Dedifferentiated amniotic fluid mesenchymal stem cell (primary cell): ENCODE measurements around the gene ENTPD5.
"Not testable (repeated sequence)": the region's sequence is repeated elsewhere in the genome, so short reads cannot be mapped to it uniquely, and the experiment has no call there.

Source experiments
- DNase-seq: peaks from one replicate; pipeline ENCODE4 v3.0.0-alpha.2; 2016; ENCODE audit errors: extremely low spot score

ENTPD5 gene

DNA sequence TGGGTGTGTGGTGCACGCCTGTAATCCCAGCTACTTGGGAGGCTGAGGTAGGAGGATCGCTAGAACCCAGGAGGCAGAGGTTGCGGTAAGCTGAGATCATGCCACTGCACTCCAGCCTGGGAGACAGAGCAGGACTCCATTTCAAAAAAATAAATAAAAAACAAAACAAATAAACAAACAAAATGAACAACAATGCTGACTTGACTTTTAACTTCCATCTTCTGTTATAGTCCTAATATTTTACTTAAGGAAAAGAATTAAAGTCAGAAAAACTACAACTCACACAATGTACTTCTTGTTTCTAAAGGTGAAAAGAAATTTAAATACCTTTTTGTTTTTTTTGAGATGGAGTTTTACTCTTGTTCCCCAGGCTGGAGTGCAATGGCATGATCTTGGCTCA lies 13.4 kb downstream of the ENTPD5 start:
- DNase-seq = not testable (repeated sequence)

- DNase-seq = no peak
Measured at GRCh38 chr14:73998726-73999125, 20.4 kb downstream of the ENTPD5 start.

- no peak for DNase-seq
Measured at GRCh38 chr14:73997944-73998447, 21.1 kb downstream of the ENTPD5 start.

DNA sequence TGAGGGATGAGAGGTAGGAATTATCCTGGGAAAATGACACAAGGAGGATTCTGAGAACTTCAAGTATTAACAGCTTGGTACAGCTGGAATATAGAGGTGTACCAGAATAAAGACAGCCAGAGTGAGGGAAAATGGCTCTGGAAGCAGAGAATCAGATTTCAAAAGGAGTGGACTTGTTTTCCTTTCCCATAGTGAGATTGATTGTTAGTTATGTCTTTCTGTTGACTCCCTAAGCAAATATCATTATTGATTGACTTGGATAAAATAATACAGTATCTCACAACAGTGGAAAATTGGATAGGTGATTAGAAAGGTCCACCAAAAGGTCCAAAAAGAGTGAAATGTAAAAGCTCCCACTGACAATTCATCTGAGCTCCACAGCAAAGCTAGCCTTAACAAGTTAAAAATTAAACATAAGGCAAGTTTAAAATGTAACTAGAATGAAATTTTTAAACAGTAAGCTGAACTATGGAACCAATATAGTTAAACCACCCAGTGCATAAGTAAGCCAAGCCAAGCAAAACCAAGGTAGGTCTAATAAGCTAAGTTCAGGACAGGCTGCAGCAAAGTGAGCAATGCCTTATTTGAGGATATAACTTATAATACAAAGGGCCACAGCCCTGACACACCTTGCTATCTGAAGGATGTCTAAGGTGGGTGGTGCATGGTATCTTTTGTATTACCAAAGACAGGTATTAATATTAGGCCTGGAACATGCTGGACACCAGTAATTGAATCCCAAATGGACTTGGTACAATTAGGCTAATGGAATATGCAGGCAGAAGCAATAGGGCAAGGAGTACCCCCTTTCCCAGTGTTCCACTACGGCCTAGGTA lies 21.8 kb downstream of the ENTPD5 start:
- no peak for DNase-seq

DNA sequence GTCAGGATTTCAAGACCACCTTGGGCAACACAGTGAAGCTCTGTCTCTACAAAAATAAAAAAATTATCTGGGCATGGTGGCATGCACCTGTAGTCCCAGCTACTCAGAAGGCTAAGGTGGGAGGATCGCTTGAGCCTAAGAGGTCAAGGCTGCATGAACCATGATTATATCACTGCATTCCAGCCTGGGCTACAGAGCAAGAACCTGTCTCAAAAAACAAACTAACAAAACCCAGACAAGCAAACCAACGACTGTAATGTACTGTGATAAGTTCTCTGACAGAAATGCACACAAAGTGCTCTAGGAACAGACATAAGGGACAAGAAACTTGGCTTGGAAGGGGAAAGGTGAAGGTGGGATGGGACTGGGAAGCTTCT lies 22.4 kb downstream of the ENTPD5 start:
- DNase-seq = no peak

DNA sequence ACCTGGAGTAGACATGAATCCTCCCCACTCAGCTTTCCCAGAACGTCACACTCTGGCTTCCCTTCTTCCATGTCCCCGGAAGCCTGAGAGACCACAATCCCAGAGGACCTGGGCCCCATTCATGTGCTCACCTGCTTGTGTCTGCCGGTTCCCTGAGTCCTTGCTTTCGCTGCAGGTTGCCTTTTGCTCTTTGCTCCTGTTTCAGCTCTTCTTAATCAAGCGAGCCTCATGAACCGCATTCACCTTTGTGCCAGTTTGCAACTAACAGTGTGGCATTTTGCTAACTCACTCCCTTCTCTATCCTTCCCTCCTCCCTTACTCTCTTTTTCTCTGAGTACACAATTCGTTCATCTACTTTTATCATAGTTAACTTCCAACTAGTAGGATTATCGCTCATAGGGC lies 23.1 kb downstream of the ENTPD5 start:
- no peak for DNase-seq

GRCh38 chr14:73994926-73995325 lies 24.2 kb downstream of the ENTPD5 start:
- DNase-seq = not testable (repeated sequence)

GRCh38 chr14:73991092-73991491 lies 28.0 kb downstream of the ENTPD5 start:
- DNase-seq = no peak

DNA sequence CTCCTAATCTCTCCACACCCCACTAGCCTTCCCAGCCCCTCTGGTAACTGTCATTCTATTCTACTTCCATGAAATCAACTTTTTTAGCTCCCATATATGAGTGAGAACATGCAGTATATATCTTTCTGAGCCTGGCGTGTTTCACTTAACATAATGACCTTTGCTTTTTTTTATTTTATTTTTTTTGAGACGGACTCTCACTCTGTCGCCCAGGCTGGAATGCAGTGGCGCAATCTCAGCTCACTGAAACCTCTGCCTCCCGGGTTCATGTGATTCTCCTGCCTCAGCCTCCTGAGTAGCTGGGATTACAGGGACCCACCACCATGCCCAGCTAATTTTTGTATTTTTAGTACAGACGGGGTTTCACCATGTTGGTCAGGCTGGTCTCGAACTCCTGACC lies 30.4 kb downstream of the ENTPD5 start:
- not testable (repeated sequence) for DNase-seq

- DNase-seq = no peak
Measured at GRCh38 chr14:73988065-73988464, 31.0 kb downstream of the ENTPD5 start.

GRCh38 chr14:73977896-73978295 lies 41.2 kb downstream of the ENTPD5 start:
- DNase-seq = no peak

- no peak for DNase-seq
Measured at GRCh38 chr14:73976125-73976524, 43.0 kb downstream of the ENTPD5 start.

- no peak for DNase-seq
Measured at GRCh38 chr14:73973497-73973896, 45.6 kb downstream of the ENTPD5 start.

- no peak for DNase-seq
Measured at GRCh38 chr14:73968885-73969284, 50.2 kb downstream of the ENTPD5 start.

DNA sequence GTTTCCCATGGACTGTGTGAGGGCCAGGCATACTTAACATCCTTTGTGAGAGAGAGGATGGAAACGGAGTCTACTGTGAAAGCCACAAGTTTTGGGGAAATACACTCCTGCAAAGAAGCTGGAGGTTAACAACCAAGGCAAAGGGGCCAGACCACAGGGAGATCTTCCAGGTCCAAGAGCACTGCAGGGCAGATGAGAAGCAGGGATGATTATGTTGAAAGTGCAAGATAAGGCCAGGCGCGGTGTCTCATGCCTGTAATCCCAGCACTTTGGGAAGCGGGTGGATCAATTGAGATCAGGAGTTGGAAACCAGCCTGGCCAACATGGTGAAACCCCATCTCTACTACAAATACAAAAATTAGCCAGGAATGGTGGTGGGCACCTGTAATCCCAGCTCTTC lies 53.9 kb downstream of the ENTPD5 start:
- no peak for DNase-seq

GRCh38 chr14:73961192-73961591 lies 57.9 kb downstream of the ENTPD5 start:
- no peak for DNase-seq

DNA sequence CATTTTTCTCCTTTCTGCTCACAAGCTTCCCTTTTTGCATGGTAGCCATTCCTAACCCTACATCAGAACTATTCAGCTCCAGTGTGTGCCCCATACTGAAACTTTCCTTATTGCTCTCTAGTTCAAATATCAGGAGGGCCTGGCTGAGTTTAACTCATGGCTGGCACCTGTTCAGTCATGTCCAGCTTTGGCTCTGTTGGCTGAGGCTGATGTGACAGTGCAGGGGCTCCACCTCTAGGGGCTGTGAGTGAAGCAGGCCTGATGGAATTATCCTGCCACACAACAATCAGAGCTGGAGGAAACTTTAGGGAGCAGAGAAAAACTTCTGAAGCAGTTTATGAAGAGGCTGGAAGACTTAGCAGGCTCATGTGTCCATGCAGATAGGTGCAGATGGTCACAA lies 60.5 kb downstream of the ENTPD5 start:
- DNase-seq = no peak

- DNase-seq = no peak
Measured at GRCh38 chr14:73955674-73956073, 63.4 kb downstream of the ENTPD5 start.

DNA sequence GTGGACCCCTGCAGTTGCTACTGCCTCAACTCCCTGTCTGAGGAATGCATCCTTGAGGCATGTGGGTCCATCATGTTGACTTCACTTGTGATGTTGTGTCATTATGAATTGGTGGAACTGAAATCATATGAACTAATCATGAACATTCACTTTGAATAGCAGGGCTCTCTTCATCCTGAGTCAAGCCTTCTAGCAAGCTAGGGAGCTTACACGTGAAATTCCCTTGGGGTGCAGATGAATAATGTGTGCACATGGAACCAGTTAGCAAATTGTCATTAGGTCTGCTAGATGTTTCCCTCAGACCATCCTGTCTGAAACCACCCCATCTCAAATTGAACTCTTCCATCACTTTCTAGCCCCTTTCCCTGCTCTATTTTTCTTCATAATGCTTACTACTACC lies 65.4 kb downstream of the ENTPD5 start:
- DNase-seq = no peak

- peak; percentile 99 for DNase-seq
Measured at GRCh38 chr14:73949752-73950734, 69.0 kb downstream of the ENTPD5 start, which contains the start of the genes COQ6 and FAM161B. TSS of gene COQ6 (plus strand) at chr14:73950302. CDS start at chr14:73950333, 31 bp downstream. TSS of gene FAM161B (minus strand) at chr14:73950094. CDS start at chr14:73950026, 68 bp downstream.

- no peak for DNase-seq
Measured at GRCh38 chr14:73945159-73945670, 73.9 kb downstream of the ENTPD5 start.
